ENCODE measurements around the gene ARHGEF17. TPM values are rescaled to one million over a fixed set of nuclear protein-coding genes. Genes with fewer than 3 reads are reported as not detected.
"Not testable (repeated sequence)": the region's sequence is repeated elsewhere in the genome, so short reads cannot be mapped to it uniquely, and the experiment has no call there.

The ARHGEF17 gene
- total and polyA plus RNA-seq, 4 donors: 2.6 to 12.6 (median 5.7) TPM

GRCh38 chr11:73270855-73271477, 37.1 kb upstream of the ARHGEF17 start:
- Histone ChIP-seq H3K4me3 (ENCODE audit: low read depth in 1 of 3, low read length in 3 of 3) (no peak overlapping the region), H3K27ac (ENCODE audit: low read depth in 1 of 2, low read length in 2 of 2) (no peak overlapping the region), H3K9me3 (ENCODE audit: control insufficient read depth in 4 of 4, low read length in 3 of 4) (no peaks in the 10 kb centered on the region), H3K27me3 (ENCODE audit: control insufficient read depth in 4 of 4, insufficient read depth in 4 of 4, low read length in 3 of 4) (no peaks in the 10 kb centered on the region), H3K4me1 (ENCODE audit: control insufficient read depth in 4 of 4, insufficient read depth in 4 of 4, low read length in 3 of 4) (no peaks in the 10 kb centered on the region), H3K9ac (ENCODE audit: low read depth in 1 of 2, low read length in 2 of 2) (no peak overlapping the region), H3K36me3 (ENCODE audit: control insufficient read depth in 4 of 4, insufficient read depth in 3 of 4, low read depth in 1 of 4, low read length in 3 of 4) (no peaks in the 10 kb centered on the region)
- DNase-seq (ENCODE audit: low spot score): no peak
- 61% methylated on average over 18 of the region's 18 CpGs for WGBS
- TF ChIP-seq JUND (IDR thresholded peaks at IDR 0.05): no peak
- TF ChIP-seq GABPA (IDR thresholded peaks at IDR 0.05 in 1 of 2, conservative IDR thresholded peaks at IDR 0.05 in 1 of 2): no peak
- no peak for TF ChIP-seq FOXA1 (IDR thresholded peaks at IDR 0.05)
- TF ChIP-seq FOXA2 (IDR thresholded peaks at IDR 0.05): no peak
- TF ChIP-seq MAX (IDR thresholded peaks at IDR 0.05): no peak
- no peak for TF ChIP-seq RXRA (IDR thresholded peaks at IDR 0.05)
- no peak for TF ChIP-seq ATF3 (IDR thresholded peaks at IDR 0.05)
- TF ChIP-seq HNF4A (conservative IDR thresholded peaks at IDR 0.05): no peak
- no peak for TF ChIP-seq ZBTB33 (IDR thresholded peaks at IDR 0.05)
- no peak for TF ChIP-seq YY1 (IDR thresholded peaks at IDR 0.05)
- no peak for TF ChIP-seq SP1 (IDR thresholded peaks at IDR 0.05)
- TF ChIP-seq EGR1 (IDR thresholded peaks at IDR 0.05; ENCODE audit: low read depth in 2 of 2): no peak
- TF ChIP-seq RAD21 (IDR thresholded peaks at IDR 0.05): no peak
- no peak for TF ChIP-seq TAF1 (conservative IDR thresholded peaks at IDR 0.05)
- TF ChIP-seq HNF4G (IDR thresholded peaks at IDR 0.05): no peak

- H3K27ac ChIP-seq (ENCODE audit: low read depth in 1 of 2, low read length in 2 of 2); H3K36me3 ChIP-seq (ENCODE audit: control insufficient read depth in 4 of 4, insufficient read depth in 3 of 4, low read depth in 1 of 4, low read length in 3 of 4); H3K27me3 ChIP-seq (ENCODE audit: control insufficient read depth in 4 of 4, insufficient read depth in 4 of 4, low read length in 3 of 4); H3K4me3 ChIP-seq (ENCODE audit: low read depth in 1 of 3, low read length in 3 of 3); H3K9me3 ChIP-seq (ENCODE audit: control insufficient read depth in 4 of 4, low read length in 3 of 4); H3K9ac ChIP-seq (ENCODE audit: low read depth in 1 of 2, low read length in 2 of 2); DNase-seq (ENCODE audit: low spot score); H3K4me1 ChIP-seq (ENCODE audit: control insufficient read depth in 4 of 4, insufficient read depth in 4 of 4, low read length in 3 of 4): not testable (repeated sequence)
- 76% methylated on average over 10 of the region's 10 CpGs for WGBS
Observed at GRCh38 chr11:73271478-73271865, 36.6 kb upstream of the ARHGEF17 start.

- H3K4me1 ChIP-seq (ENCODE audit: control insufficient read depth in 4 of 4, insufficient read depth in 4 of 4, low read length in 3 of 4): no peaks in the 10 kb centered on the region
- H3K36me3 ChIP-seq (ENCODE audit: control insufficient read depth in 4 of 4, insufficient read depth in 3 of 4, low read depth in 1 of 4, low read length in 3 of 4): no peaks in the 10 kb centered on the region
- 88% methylated on average over 17 of the region's 17 CpGs for WGBS
- no peak for DNase-seq (ENCODE audit: low spot score)
- H3K27ac ChIP-seq (ENCODE audit: low read depth in 1 of 2, low read length in 2 of 2): no peak within 1 kb of the TSS
- H3K9me3 ChIP-seq (ENCODE audit: control insufficient read depth in 4 of 4, low read length in 3 of 4): no peaks in the 10 kb centered on the region
- no peak within 1 kb of the TSS for H3K4me3 ChIP-seq (ENCODE audit: low read depth in 1 of 3, low read length in 3 of 3)
- H3K9ac ChIP-seq (ENCODE audit: low read depth in 1 of 2, low read length in 2 of 2): no peak within 1 kb of the TSS
- no peak for TF ChIP-seq REST (IDR thresholded peaks at IDR 0.05)
- TF ChIP-seq HNF4A (conservative IDR thresholded peaks at IDR 0.05): no peak
- TF ChIP-seq ZBTB33 (IDR thresholded peaks at IDR 0.05): no peak
- TF ChIP-seq RXRA (IDR thresholded peaks at IDR 0.05): no peak
- no peak for TF ChIP-seq EGR1 (IDR thresholded peaks at IDR 0.05; ENCODE audit: low read depth in 2 of 2)
- no peak for TF ChIP-seq FOXA2 (IDR thresholded peaks at IDR 0.05)
- TF ChIP-seq YY1 (IDR thresholded peaks at IDR 0.05): no peak
- TF ChIP-seq NR2F2 (IDR thresholded peaks at IDR 0.05): no peak
- no peak for TF ChIP-seq GABPA (IDR thresholded peaks at IDR 0.05 in 1 of 2, conservative IDR thresholded peaks at IDR 0.05 in 1 of 2)
- TF ChIP-seq MAX (IDR thresholded peaks at IDR 0.05): no peak
- no peaks in the 10 kb centered on the region for H3K27me3 ChIP-seq (ENCODE audit: control insufficient read depth in 4 of 4, insufficient read depth in 4 of 4, low read length in 3 of 4)
Observed at GRCh38 chr11:73271936-73272679, 36.0 kb upstream of the ARHGEF17 start, which contains the start of gene P2RY6. Gene P2RY6, plus strand, starts transcription at chr11:73272338. Its CDS starts 24,181 bp downstream, at chr11:73296519.

Data from liver (tissue), 9 donors.